Measurements from ENCODE around the gene RFX3. TPM values are rescaled to one million over a fixed set of nuclear protein-coding genes. Genes with fewer than 3 reads are reported as not detected.

The RFX3 gene
- total and polyA plus RNA-seq, 2 experiments from 2014 or later = 5.8 to 7.9 TPM

DNA sequence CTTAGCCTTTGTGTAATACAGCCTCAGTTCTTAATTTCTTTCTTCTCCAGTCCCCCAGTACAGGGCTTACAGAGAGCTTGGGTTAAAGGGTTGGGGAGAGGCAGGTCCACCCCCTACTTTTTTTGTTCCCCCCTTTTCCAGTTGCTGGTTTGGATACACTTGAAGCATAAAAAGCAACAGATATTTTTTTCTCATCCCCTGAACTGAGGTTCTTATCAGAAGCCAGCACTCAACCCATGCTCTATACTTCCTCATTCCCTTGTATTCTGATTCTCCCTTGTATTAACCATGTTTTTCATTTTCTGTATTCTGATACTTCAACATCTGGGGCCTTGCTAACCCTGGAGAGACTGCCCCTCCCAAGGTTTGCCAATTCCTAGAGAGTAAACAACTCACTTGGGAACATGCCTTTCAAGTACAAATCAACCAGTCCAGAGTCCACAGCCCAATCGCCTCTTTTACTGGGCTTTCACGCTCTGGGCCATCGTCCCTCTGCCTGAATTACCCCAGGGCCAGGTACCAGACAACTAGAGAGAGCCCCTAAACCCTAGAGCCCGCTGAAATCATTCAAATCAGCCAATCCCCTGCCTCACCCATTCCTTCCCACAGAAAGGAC is 348.5 kb downstream of the RFX3 start:
- TF ChIP-seq, protein P1, sequence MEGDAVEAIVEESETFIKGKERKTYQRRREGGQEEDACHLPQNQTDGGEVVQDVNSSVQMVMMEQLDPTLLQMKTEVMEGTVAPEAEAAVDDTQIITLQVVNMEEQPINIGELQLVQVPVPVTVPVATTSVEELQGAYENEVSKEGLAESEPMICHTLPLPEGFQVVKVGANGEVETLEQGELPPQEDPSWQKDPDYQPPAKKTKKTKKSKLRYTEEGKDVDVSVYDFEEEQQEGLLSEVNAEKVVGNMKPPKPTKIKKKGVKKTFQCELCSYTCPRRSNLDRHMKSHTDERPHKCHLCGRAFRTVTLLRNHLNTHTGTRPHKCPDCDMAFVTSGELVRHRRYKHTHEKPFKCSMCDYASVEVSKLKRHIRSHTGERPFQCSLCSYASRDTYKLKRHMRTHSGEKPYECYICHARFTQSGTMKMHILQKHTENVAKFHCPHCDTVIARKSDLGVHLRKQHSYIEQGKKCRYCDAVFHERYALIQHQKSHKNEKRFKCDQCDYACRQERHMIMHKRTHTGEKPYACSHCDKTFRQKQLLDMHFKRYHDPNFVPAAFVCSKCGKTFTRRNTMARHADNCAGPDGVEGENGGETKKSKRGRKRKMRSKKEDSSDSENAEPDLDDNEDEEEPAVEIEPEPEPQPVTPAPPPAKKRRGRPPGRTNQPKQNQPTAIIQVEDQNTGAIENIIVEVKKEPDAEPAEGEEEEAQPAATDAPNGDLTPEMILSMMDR (IDR thresholded peaks at IDR 0.05; ENCODE audit: poor library complexity) = no peak
- no peak for TF ChIP-seq EZH2 (IDR thresholded peaks at IDR 0.05; ENCODE audit: borderline replicate concordance)
- no peak for TF ChIP-seq EZH2phosphoT487 (IDR thresholded peaks at IDR 0.05; ENCODE audit: low read depth, severe bottlenecking, unreplicated experiment)
- Histone ChIP-seq H3K36me3 (replicated peaks; ENCODE audit: insufficient read depth, low read depth) (no peaks in the 10 kb centered on the region), H3K4me2 (no peak overlapping the region), H3K27ac (no peak overlapping the region), H3K9me2 (replicated peaks; ENCODE audit: insufficient read depth) (no peaks in the 10 kb centered on the region), H3K27me3 (peaks cover 26% of the 10 kb centered on the region), H2AFZ (no peak overlapping the region), H3K79me2 (no peaks in the 10 kb centered on the region), H4K20me1 (ENCODE audit: insufficient read depth, poor library complexity, severe bottlenecking) (no peaks in the 10 kb centered on the region), H3K4me3 (no peak overlapping the region), H3K4me1 (ENCODE audit: insufficient read depth) (no peaks in the 10 kb centered on the region), H3K9me3 (ENCODE audit: low read depth) (no peaks in the 10 kb centered on the region)
- WGBS (ENCODE audit: low lambda C conversion rate, missing lambda C conversion rate) = 44% methylated on average over 4 of the region's 4 CpGs
- peak; percentile 20 for DNase-seq (ENCODE audit: low spot score)

DNA sequence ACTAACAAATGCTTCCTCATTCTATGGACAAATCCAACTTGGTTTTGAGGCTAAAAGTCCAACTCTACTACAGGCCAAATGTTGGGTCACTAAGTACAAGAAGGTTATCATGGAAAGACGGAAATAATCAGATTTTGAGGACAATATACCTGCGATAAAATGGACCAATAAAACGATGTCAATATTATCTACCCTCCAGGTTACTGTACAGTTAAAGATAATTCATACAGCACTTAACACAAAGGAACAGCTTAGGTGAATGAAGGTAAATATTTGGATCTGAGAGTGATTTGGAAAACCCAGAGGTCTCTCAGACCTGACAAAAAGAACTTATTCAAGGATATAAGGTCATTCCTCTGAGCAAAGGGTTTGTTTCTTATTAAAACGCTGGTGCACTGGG is 352.4 kb downstream of the RFX3 start:
- H4K20me1 ChIP-seq (ENCODE audit: insufficient read depth, poor library complexity, severe bottlenecking) = no peaks in the 10 kb centered on the region
- TF ChIP-seq EZH2phosphoT487 (IDR thresholded peaks at IDR 0.05; ENCODE audit: low read depth, severe bottlenecking, unreplicated experiment) (no peak), EZH2 (IDR thresholded peaks at IDR 0.05; ENCODE audit: borderline replicate concordance) (no peak)
- TF ChIP-seq, protein P1 (IDR thresholded peaks at IDR 0.05; ENCODE audit: poor library complexity) = no peak
- H3K9me2 ChIP-seq (replicated peaks; ENCODE audit: insufficient read depth) = no peaks in the 10 kb centered on the region
- no peak overlapping the region for H3K27ac ChIP-seq
- no peaks in the 10 kb centered on the region for H3K4me1 ChIP-seq (ENCODE audit: insufficient read depth)
- DNase-seq (ENCODE audit: low spot score) = no peak
- H3K79me2 ChIP-seq = no peaks in the 10 kb centered on the region
- 53% methylated on average over 4 of the region's 4 CpGs for WGBS (ENCODE audit: low lambda C conversion rate, missing lambda C conversion rate)
- no peak overlapping the region for H3K4me2 ChIP-seq
- H3K36me3 ChIP-seq (replicated peaks; ENCODE audit: insufficient read depth, low read depth) = no peaks in the 10 kb centered on the region
- no peak overlapping the region for H2AFZ ChIP-seq
- no peaks in the 10 kb centered on the region for H3K9me3 ChIP-seq (ENCODE audit: low read depth)
- no peaks in the 10 kb centered on the region for H3K27me3 ChIP-seq
- no peak overlapping the region for H3K4me3 ChIP-seq

DNA sequence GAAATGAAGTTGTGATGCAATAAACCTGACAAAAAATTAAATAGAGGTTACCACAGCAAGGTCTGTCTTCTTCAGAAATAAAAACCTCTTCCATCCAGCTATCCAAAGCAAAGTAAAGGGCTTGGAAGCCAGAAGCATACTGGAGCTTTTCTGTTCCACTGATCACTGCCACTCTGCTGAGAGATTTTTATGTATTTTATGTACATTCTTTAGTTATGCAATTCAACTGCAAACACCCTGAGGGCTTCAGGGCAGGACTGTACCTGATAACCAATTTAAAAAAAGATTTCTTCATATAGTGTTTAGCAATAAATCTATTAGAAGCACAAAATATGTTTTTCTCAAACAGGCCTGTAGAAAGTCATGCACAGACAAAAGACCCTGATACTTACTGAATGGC is 355.0 kb downstream of the RFX3 start:
- no peak overlapping the region for H2AFZ ChIP-seq
- H3K79me2 ChIP-seq = no peaks in the 10 kb centered on the region
- H3K4me1 ChIP-seq (ENCODE audit: insufficient read depth) = no peaks in the 10 kb centered on the region
- TF ChIP-seq EZH2 (IDR thresholded peaks at IDR 0.05; ENCODE audit: borderline replicate concordance) = no peak
- TF ChIP-seq, protein P1 (IDR thresholded peaks at IDR 0.05; ENCODE audit: poor library complexity) = no peak
- TF ChIP-seq EZH2phosphoT487 (IDR thresholded peaks at IDR 0.05; ENCODE audit: low read depth, severe bottlenecking, unreplicated experiment) = no peak
- no peak overlapping the region for H3K27ac ChIP-seq
- H3K27me3 ChIP-seq = no peaks in the 10 kb centered on the region
- DNase-seq (ENCODE audit: low spot score) = no peak
- H3K4me2 ChIP-seq = no peak overlapping the region
- no peaks in the 10 kb centered on the region for H4K20me1 ChIP-seq (ENCODE audit: insufficient read depth, poor library complexity, severe bottlenecking)
- no peak overlapping the region for H3K4me3 ChIP-seq
- no peaks in the 10 kb centered on the region for H3K9me2 ChIP-seq (replicated peaks; ENCODE audit: insufficient read depth)
- no peaks in the 10 kb centered on the region for H3K9me3 ChIP-seq (ENCODE audit: low read depth)
- H3K36me3 ChIP-seq (replicated peaks; ENCODE audit: insufficient read depth, low read depth) = no peaks in the 10 kb centered on the region
